SU-DHL-6 (cell line): ENCODE results near the gene POR.

ENCODE experiments used
- H2AFZ ChIP-seq: fragments of 200-600 bp; sonication (generic); 2 replicates; pipeline ENCODE4 v1.6.1; 2014; ENCODE audit warnings: low read depth, mild to moderate bottlenecking, moderate library complexity, mixed read lengths, antibody characterized with exemption, low read length; ENCODE audit not compliant: severe bottlenecking
- H3F3A ChIP-seq: fragments of 200-600 bp; shearing (Covaris generic); 2 replicates; pipeline ENCODE4 v1.6.0; 2016; ENCODE audit warnings: antibody characterized with exemption, mild to moderate bottlenecking; ENCODE audit not compliant: insufficient read depth
- H3K27ac ChIP-seq: fragments of 200-600 bp; sonication (generic); 2 replicates; pipeline ENCODE4 v1.5.1; 2016; ENCODE audit warnings: low read depth, mild to moderate bottlenecking, low read length, moderate library complexity, mixed read lengths
- H3K27me3 ChIP-seq: fragments of 200-600 bp; sonication (generic), shearing (Covaris generic); 2 replicates; pipeline ENCODE4 v1.6.0; 2014; ENCODE audit warnings: mild to moderate bottlenecking, low read length
- H3K36me3 ChIP-seq: fragments of 200-600 bp; sonication (generic); 2 replicates; pipeline ENCODE4 v1.6.1; 2014; ENCODE audit warnings: mild to moderate bottlenecking, low read length, mixed read lengths
- H3K4me2 ChIP-seq: fragments of 300-600, 200-600 bp; shearing (Covaris generic), sonication (generic); 2 replicates; pipeline ENCODE4 v1.6.0; 2014; ENCODE audit warnings: low read length, low read depth, mild to moderate bottlenecking; ENCODE audit not compliant: poor library complexity, severe bottlenecking
- H3K4me3 ChIP-seq: fragments of 200-600 bp; sonication (generic); 2 replicates; pipeline ENCODE4 v1.5.1; 2014; ENCODE audit warnings: antibody characterized with exemption, low read length, mild to moderate bottlenecking, mixed read lengths; ENCODE audit not compliant: insufficient read depth, poor library complexity, severe bottlenecking
- H3K79me2 ChIP-seq: fragments of 200-600 bp; sonication (generic); 2 replicates; pipeline ENCODE4 v1.6.1; 2014; ENCODE audit warnings: mild to moderate bottlenecking, low read length, moderate library complexity; ENCODE audit not compliant: insufficient read depth
- H3K9ac ChIP-seq: fragments of 200-600 bp; sonication (generic); 2 replicates; pipeline ENCODE4 v1.7.0; 2014; ENCODE audit warnings: mild to moderate bottlenecking, low read length
- H3K9me2 ChIP-seq: fragments of 200-600 bp; sonication (generic); replicated peaks from 2 replicates; pipeline ENCODE4 v1.6.1; 2014; ENCODE audit warnings: low read length; ENCODE audit not compliant: insufficient read depth
- H3K9me3 ChIP-seq: fragments of 200-600 bp; sonication (generic); 2 replicates; pipeline ENCODE4 v1.6.1; 2014; ENCODE audit warnings: low read length, mixed read lengths; ENCODE audit not compliant: insufficient read depth
- H4K20me1 ChIP-seq: fragments of 200-600 bp; sonication (generic); 2 replicates; pipeline ENCODE4 v1.6.1; 2014; ENCODE audit warnings: low read depth, mild to moderate bottlenecking, antibody characterized with exemption, low read length, moderate library complexity, mixed read lengths
- EZH2phosphoT487 ChIP-seq: fragments of 200-600 bp; sonication (generic), shearing (Covaris generic); conservative IDR thresholded peaks from 2 replicates; pipeline ENCODE4 v1.6.1; 2018; ENCODE audit warnings: mild to moderate bottlenecking, antibody characterized with exemption, low read length, moderate library complexity, mixed read lengths
- TF ChIP-seq, protein P1 (sequence below): fragments of 200-600 bp; sonication (generic); IDR thresholded peaks from one replicate; pipeline ENCODE4 v1.5.1; 2017; ENCODE audit warnings: antibody characterized with exemption, mild to moderate bottlenecking, low read length, moderate library complexity; ENCODE audit not compliant: insufficient read depth, poor library complexity, severe bottlenecking

The POR gene

DNA sequence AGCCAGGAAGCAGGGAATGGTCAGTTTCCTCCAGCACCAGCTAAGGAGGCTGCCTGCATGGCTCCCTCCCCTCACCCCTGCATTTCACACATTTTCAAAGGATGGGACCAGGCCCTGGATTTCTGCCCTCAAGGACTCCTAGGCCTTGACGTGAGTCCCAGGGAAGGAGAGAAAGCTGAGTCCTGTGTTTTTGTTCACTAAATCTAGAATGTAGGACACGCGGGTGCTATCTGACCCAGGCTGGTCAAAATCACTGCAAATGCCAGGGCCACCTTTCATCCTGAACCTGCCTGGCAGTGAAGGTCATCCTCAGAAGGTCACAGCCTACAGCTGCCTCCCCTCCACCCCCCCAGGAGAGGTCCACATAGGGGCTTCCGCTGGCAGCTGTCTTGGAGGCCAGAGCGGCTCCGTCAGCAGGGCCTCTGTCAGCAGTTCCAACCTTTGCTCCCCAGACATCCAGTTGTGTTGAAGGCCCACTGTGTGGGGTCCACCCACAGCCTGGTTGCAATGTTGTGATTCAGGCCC, 18.1 kb upstream of the POR start:
- no peaks in the 10 kb centered on the region for H3K9me2 ChIP-seq
- H3K79me2 ChIP-seq = no peaks in the 10 kb centered on the region
- no peak for TF ChIP-seq EZH2phosphoT487
- TF ChIP-seq, protein P1, sequence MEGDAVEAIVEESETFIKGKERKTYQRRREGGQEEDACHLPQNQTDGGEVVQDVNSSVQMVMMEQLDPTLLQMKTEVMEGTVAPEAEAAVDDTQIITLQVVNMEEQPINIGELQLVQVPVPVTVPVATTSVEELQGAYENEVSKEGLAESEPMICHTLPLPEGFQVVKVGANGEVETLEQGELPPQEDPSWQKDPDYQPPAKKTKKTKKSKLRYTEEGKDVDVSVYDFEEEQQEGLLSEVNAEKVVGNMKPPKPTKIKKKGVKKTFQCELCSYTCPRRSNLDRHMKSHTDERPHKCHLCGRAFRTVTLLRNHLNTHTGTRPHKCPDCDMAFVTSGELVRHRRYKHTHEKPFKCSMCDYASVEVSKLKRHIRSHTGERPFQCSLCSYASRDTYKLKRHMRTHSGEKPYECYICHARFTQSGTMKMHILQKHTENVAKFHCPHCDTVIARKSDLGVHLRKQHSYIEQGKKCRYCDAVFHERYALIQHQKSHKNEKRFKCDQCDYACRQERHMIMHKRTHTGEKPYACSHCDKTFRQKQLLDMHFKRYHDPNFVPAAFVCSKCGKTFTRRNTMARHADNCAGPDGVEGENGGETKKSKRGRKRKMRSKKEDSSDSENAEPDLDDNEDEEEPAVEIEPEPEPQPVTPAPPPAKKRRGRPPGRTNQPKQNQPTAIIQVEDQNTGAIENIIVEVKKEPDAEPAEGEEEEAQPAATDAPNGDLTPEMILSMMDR = no peak

DNA sequence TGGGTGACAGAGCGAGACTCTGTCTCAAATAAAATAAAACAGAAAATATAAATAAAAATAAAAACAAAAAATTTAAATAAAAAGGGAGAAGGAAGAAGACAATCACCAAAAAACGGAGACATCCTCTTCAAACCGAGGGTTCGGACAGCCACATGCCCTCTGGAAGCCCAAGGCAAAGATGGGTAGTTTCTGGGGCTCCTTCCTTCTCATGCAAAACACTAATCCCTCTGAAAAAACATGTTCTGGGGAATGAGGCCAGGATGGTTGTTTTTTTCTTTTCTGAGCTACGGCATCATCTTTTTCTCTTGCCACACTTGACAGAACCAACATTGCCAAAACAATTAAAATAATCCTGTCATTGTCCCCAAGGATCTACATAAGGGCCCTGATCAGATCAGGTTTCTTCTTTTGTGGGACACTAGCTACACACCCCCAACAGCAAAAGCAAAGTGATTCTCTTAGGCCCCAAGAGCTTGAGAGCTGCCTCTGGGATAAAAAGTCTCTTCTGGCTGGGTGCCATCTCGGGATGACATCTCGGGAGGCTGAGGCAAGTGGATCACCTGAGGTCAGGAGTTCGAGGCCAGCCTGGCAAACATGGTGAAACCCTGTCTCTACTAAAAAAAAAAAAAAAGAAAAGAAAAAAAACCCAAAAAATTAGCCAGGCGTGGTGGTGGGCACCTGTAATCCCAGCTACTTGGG, 14.2 kb upstream of the POR start:
- Histone ChIP-seq H3K4me2 (no peak overlapping the region), H3K9me3 (no peaks in the 10 kb centered on the region), H3K79me2 (no peaks in the 10 kb centered on the region), H4K20me1 (no peaks in the 10 kb centered on the region), H3K27me3 (no peaks in the 10 kb centered on the region), H3F3A (no peaks in the 10 kb centered on the region), H2AFZ (no peak overlapping the region), H3K9ac (no peak overlapping the region), H3K36me3 (no peaks in the 10 kb centered on the region), H3K9me2 (no peaks in the 10 kb centered on the region), H3K27ac (no peak overlapping the region), H3K4me3 (no peak overlapping the region)
- TF ChIP-seq EZH2phosphoT487 = no peak
- TF ChIP-seq, protein P1 = no peak

More for the DNA sequence above, 18.1 kb upstream of the POR start:
- Histone ChIP-seq H3K36me3 (no peaks in the 10 kb centered on the region), H3K9ac (no peak overlapping the region), H3K27ac (no peak overlapping the region), H3F3A (no peaks in the 10 kb centered on the region), H3K4me2 (no peak overlapping the region), H3K27me3 (no peaks in the 10 kb centered on the region), H2AFZ (no peak overlapping the region), H4K20me1 (no peaks in the 10 kb centered on the region), H3K4me3 (no peak overlapping the region), H3K9me3 (no peaks in the 10 kb centered on the region)

DNA sequence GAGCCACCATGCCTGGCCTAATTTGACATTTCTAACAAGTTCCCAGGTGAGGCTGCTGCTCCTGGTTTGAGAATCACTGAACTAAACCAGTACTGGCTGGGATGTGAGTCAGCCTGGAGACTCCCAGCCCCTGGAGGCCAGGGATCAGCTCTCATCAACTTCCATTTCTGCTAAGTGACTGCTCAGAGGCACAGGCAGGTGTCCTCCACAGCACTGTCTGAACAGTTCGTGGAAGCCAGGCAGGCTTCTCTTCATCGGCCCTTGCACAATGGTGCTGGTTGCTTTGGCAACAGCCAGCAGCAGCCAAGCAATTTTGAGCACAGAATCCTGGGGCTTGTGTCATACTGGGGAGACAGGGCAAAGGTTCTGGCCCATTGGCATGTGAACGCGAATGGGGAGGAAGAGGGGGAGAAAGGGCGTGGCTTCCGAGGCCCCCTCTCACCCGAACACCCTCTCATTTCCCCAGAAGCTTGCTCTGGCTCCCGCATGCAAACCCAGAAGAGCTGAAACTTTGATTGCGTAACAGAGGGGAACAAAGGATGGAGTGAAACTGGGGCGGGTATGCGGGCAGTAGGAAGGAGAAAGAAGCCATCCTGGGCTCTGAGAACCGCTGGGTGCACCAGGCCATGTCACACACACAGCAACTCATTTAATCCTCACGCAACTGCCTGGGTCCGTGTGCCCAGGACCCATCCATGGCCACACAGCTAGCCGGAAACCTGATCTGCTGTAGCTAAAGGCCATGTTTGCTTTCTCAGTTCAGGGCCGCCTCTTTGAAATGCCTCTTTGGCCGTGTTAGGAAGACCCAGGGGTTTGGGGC, 9.0 kb upstream of the POR start:
- no peak overlapping the region for H3K4me3 ChIP-seq
- no peak overlapping the region for H2AFZ ChIP-seq
- H3K27me3 ChIP-seq = no peaks in the 10 kb centered on the region
- TF ChIP-seq, protein P1 = no peak
- TF ChIP-seq EZH2phosphoT487 = no peak
- no peaks in the 10 kb centered on the region for H3F3A ChIP-seq
- no peak overlapping the region for H3K9ac ChIP-seq
- no peaks in the 10 kb centered on the region for H3K9me2 ChIP-seq
- H3K9me3 ChIP-seq = no peaks in the 10 kb centered on the region
- no peak overlapping the region for H3K27ac ChIP-seq
- no peaks in the 10 kb centered on the region for H3K36me3 ChIP-seq
- H3K79me2 ChIP-seq = no peaks in the 10 kb centered on the region
- no peaks in the 10 kb centered on the region for H4K20me1 ChIP-seq
- no peak overlapping the region for H3K4me2 ChIP-seq
